Adipocyte (in vitro differentiated cells): ENCODE data around the gene RABGAP1L.

Experiments used
- DNase-seq: peaks from one replicate; pipeline ENCODE4 v3.0.0-alpha.2; 2015; ENCODE audit warnings: low read depth
- H3K27me3 ChIP-seq: replicated peaks from 2 replicates; pipeline ENCODE4 v1.7.0; 2013; ENCODE audit warnings: mild to moderate bottlenecking, low read length, moderate library complexity; ENCODE audit not compliant: control insufficient read depth, insufficient read depth
- H3K36me3 ChIP-seq: 2 replicates; pipeline ENCODE4 v1.7.0; 2013; ENCODE audit warnings: low read length, mild to moderate bottlenecking, moderate library complexity; ENCODE audit not compliant: control insufficient read depth, insufficient read depth, severe bottlenecking
- H3K4me1 ChIP-seq: 2 replicates; pipeline ENCODE4 v1.7.0; 2013; ENCODE audit warnings: mild to moderate bottlenecking, low read length, moderate library complexity; ENCODE audit not compliant: control insufficient read depth, insufficient read depth
- H3K4me3 ChIP-seq: 2 replicates; pipeline ENCODE4 v1.7.0; 2013; ENCODE audit warnings: mild to moderate bottlenecking, low read length, moderate library complexity
- H3K9ac ChIP-seq: 2 replicates; pipeline ENCODE4 v1.7.0; 2013; ENCODE audit warnings: mild to moderate bottlenecking, low read length, moderate library complexity
- H3K9me3 ChIP-seq: 2 replicates; pipeline ENCODE4 v1.7.0; 2013; ENCODE audit warnings: mild to moderate bottlenecking, low read length, moderate library complexity; ENCODE audit not compliant: control insufficient read depth

RABGAP1L gene

DNA sequence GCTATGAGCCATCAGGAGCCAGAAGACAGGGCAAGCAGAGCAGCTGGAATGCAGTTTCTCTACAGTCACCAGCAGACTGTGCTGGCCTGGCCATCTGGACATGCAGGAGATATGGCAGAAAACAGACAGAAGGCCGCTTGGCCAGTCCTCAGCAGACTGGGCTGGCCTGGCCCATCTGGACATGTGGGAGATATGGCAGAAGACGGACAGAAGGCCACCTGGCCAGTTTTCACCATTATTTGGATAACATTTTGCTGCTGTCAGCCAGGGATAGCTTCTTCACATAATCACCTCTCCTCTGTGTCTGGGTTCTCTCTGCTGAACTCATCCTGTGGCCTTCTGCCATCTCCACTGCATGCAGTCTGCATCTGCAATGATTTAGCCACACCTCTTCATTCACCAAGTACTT is 815.4 kb downstream of the RABGAP1L start:
- no peaks in the 10 kb centered on the region for H3K27me3 ChIP-seq
- DNase-seq, result no peak
- no peaks in the 10 kb centered on the region for H3K36me3 ChIP-seq
- peaks cover 18% of the 10 kb centered on the region for H3K4me1 ChIP-seq
- H3K9ac ChIP-seq, result no peak overlapping the region
- H3K9me3 ChIP-seq, result no peaks in the 10 kb centered on the region
- H3K4me3 ChIP-seq, result no peak overlapping the region

DNA sequence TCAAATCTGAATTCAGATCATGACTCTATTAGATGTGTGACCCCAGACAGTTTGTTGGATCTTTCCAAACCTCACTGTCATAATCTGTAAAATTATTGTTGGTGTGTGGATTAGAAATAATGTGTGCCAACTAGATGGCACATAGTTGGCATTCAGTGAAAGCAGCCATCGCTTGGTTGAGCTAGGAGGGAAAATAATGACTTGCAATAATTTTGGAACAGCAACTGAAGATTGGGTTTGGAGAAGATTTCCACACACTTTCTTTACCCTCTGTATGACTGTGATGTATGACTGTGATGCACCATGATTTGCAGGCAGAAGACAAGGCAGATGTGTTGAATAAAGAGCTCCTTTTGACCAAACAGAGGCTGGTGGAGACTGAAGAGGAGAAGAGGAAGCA is 816.4 kb downstream of the RABGAP1L start:
- H3K36me3 ChIP-seq, result no peaks in the 10 kb centered on the region
- H3K4me3 ChIP-seq, result no peak overlapping the region
- no peak for DNase-seq
- H3K9ac ChIP-seq, result no peak overlapping the region
- H3K9me3 ChIP-seq, result no peaks in the 10 kb centered on the region
- no peaks in the 10 kb centered on the region for H3K27me3 ChIP-seq
- peaks cover 18% of the 10 kb centered on the region for H3K4me1 ChIP-seq

GRCh38 chr1:174976436-174977108 is 817.3 kb downstream of the RABGAP1L start:
- DNase-seq, result peak; percentile 60
- Histone ChIP-seq H3K9ac (peak overlapping the region; percentile 17), H3K4me1 (peaks cover 18% of the 10 kb centered on the region), H3K4me3 (peak overlapping the region; percentile 56), H3K36me3 (no peaks in the 10 kb centered on the region), H3K27me3 (no peaks in the 10 kb centered on the region), H3K9me3 (no peaks in the 10 kb centered on the region)

DNA sequence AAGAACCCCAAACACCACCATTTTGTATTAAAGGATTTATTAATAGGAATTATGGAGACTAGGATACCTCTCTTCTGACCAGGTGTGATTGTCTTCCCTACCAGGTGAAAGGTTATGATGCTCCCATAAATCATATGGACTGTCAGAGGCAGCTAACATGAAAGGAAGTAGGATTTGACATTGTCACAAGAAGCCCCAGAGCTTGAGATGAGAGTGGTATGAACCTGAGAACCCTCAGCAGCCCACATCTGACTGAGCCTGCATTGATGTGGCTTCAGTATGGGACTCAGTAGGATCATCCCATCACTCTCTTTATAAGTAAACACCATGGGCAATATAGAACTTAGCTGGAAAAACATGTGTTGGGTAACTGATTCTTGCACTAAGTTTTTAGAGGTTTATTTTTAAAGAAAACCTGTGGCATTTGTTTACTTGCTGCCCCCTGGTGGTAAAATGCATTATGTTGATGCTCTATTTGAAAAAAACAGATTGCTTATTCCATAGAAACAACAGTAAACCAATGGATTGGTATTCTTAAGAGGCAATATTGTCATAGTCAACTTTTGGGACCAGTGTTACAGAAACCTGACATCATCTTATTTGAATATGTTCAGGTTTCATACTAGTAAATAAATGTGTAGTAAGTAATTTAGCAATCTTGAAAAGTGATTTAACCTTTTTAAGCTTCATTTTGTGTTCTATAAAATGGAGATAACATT is 823.8 kb downstream of the RABGAP1L start:
- peak; percentile 83 for DNase-seq
- Histone ChIP-seq H3K27me3 (no peaks in the 10 kb centered on the region), H3K36me3 (no peaks in the 10 kb centered on the region)

GRCh38 chr1:174984952-174985351 is 825.6 kb downstream of the RABGAP1L start:
- Histone ChIP-seq H3K4me1 (peaks cover 9% of the 10 kb centered on the region), H3K9ac (no peak overlapping the region), H3K4me3 (no peak overlapping the region), H3K9me3 (no peaks in the 10 kb centered on the region), H3K27me3 (no peaks in the 10 kb centered on the region), H3K36me3 (no peaks in the 10 kb centered on the region)
- DNase-seq, result no peak

More for the DNA sequence above, 823.8 kb downstream of the RABGAP1L start:
- no peak overlapping the region for H3K4me3 ChIP-seq
- H3K9me3 ChIP-seq, result no peaks in the 10 kb centered on the region
- no peaks in the 10 kb centered on the region for H3K4me1 ChIP-seq
- no peak overlapping the region for H3K9ac ChIP-seq

- Histone ChIP-seq H3K9me3 (no peaks in the 10 kb centered on the region), H3K4me1 (peaks cover 20% of the 10 kb centered on the region), H3K27me3 (no peaks in the 10 kb centered on the region), H3K36me3 (no peaks in the 10 kb centered on the region), H3K4me3 (no peak overlapping the region), H3K9ac (no peak overlapping the region)
- no peak for DNase-seq
Measured at GRCh38 chr1:174988539-174988938, 829.2 kb downstream of the RABGAP1L start.

DNA sequence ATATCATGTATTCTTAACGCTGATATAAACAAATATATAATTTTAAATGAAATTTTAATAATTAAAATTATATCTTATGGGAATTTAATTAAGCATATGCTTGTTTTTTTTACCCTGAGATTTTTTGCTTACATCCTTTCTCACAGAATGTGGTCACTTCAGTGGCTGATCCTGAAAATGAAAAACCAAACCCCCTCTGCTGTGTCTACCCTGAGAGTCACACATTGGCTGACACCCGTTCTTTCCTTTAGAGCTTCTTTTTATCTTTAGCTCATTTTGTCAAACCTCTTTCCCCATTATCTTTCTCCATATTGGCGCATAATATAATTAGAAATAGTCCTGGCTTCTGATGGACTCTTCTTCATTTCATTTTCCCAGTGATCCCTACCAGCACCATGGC is 829.7 kb downstream of the RABGAP1L start:
- no peak overlapping the region for H3K4me3 ChIP-seq
- no peaks in the 10 kb centered on the region for H3K9me3 ChIP-seq
- DNase-seq, result no peak
- H3K36me3 ChIP-seq, result no peaks in the 10 kb centered on the region
- H3K9ac ChIP-seq, result peak overlapping the region; percentile 89
- H3K4me1 ChIP-seq, result peaks cover 20% of the 10 kb centered on the region
- H3K27me3 ChIP-seq, result no peaks in the 10 kb centered on the region

- H3K9ac ChIP-seq, result peak overlapping the region; percentile 89
- no peaks in the 10 kb centered on the region for H3K27me3 ChIP-seq
Measured at GRCh38 chr1:174989536-174990220, 830.4 kb downstream of the RABGAP1L start.

GRCh38 chr1:174990382-174990999 is 831.2 kb downstream of the RABGAP1L start:
- H3K9ac ChIP-seq, result peak overlapping the region; percentile 89
- H3K36me3 ChIP-seq, result no peaks in the 10 kb centered on the region
- H3K9me3 ChIP-seq, result no peaks in the 10 kb centered on the region
- peak; percentile 75 for DNase-seq
- H3K4me1 ChIP-seq, result peaks cover 24% of the 10 kb centered on the region
- H3K4me3 ChIP-seq, result peak overlapping the region; percentile 98
- no peaks in the 10 kb centered on the region for H3K27me3 ChIP-seq

More at GRCh38 chr1:174989536-174990220, 830.4 kb downstream of the RABGAP1L start:
- no peak for DNase-seq
- no peaks in the 10 kb centered on the region for H3K36me3 ChIP-seq
- peak overlapping the region; percentile 98 for H3K4me3 ChIP-seq
- H3K9me3 ChIP-seq, result no peaks in the 10 kb centered on the region
- peaks cover 20% of the 10 kb centered on the region for H3K4me1 ChIP-seq

DNA sequence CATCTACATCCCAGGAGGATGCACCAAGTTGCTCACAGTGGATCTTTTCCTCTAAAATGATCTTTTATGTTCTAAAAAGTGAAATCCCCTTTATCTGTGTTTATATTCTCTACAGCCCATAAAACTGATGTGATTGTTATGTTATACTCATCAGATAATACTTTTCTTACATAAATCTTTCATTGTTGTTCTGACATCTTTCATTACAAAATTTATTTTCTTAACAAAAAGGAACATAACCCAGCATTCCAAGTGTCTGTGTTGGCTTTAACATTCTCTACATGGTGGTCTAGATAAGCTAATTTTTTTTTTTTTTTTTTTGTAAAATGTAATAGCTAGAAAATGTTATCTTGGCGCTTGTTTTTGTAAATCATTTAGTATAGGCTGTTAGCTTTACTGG is 832.2 kb downstream of the RABGAP1L start:
- no peaks in the 10 kb centered on the region for H3K36me3 ChIP-seq
- H3K4me3 ChIP-seq, result no peak overlapping the region
- DNase-seq, result no peak
- no peaks in the 10 kb centered on the region for H3K9me3 ChIP-seq
- peak overlapping the region; percentile 89 for H3K9ac ChIP-seq
- no peaks in the 10 kb centered on the region for H3K27me3 ChIP-seq
- H3K4me1 ChIP-seq, result peaks cover 34% of the 10 kb centered on the region

GRCh38 chr1:174995121-174995520 is 835.8 kb downstream of the RABGAP1L start:
- Histone ChIP-seq H3K4me3 (no peak overlapping the region), H3K27me3 (no peaks in the 10 kb centered on the region), H3K4me1 (peaks cover 38% of the 10 kb centered on the region), H3K9ac (no peak overlapping the region), H3K9me3 (no peaks in the 10 kb centered on the region), H3K36me3 (no peaks in the 10 kb centered on the region)
- no peak for DNase-seq
